Activated CD4-positive, alpha-beta T cell treated with anti-CD3 and anti-CD28 coated beads for 48 hours (primary cell): ENCODE data around the gene TMEM212.

Experiments
- DNase-seq: peaks from one replicate; pipeline ENCODE4 v3.0.0-alpha.2; 2020

Gene TMEM212

DNA sequence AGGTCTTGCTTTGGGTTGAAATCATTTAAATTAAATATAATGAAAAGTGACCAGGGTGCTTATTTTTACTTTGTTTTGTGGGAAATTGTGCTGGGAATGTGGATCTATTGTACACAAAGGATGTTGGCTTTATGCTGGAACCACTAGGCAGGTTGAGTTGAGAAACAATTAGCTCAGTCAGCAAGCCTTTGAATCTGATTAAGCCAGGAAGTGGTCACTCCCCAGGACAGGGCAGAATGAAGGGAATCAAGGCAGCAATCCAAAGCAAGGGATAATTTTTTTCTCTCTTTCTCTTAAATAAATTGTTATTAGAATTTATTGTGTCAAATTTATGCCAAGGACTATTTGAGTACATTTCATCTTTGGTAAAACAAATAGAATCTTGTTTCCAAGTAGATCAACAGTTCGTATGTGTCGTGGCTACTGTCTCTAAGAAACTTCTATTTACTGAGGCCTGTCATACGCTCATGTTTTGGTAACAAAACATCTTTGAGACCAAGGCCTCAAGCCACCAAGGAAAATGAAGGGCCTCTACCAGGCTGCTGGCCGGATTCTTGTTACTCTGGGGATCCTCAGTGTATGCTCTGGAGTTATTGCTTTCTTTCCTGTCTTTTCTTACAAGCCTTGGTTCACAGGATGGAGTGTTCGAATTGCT, at the start of gene TMEM212:
TMEM212 (plus strand) TSS at position 486 of the 655 bp plus-strand sequence; CDS start at position 521, 35 bp downstream.
- no peak for DNase-seq

DNA sequence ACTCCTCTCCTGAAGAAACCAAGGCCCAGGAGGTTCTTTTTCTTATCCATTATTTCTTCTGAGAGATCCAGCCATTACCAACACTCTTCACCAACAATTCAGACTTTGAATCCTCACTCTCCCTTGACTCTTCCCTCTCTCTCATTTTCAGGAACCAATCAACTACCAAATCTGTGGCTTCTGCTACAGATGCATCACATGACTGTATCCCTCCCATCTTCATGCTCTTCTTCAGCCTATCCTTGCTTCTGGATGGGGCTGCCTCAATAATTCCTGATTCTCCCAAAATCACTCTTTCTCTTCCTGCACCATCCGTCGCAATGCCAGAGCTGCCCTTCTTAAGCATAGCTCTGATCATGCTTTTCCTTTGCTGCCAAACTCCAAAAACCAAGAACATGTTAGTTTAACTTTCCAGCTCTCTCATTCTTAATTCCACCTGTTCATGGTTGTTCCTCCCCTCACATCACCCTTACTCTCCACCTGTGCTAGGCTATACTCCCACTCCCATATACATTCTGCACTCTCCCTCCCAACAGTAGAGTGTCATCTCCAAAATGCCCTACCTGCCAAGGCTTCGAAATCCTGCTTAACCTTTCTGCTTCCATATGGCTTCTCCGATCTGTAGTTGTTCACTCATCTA, 46.4 kb upstream of the TMEM212 start:
- DNase-seq = no peak

DNA sequence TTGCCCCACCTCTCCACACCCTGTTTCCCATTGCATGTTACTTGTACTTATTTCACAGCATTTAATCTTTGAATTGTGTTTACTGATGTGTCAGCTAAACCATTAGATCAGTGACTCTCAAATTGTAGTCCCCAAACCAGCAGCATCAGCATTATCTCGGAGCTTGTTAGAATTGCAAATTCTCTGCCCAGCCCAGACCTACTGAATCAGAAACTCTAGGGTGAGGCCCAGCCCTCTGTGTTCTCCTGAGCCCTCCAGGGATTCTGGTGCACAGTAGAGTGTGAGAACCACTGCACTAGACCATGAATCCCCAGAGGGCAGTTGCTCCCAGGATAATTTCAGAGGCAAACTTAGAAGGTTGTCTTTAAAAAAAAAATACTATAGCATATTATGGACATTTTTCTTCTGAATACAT, 45.9 kb upstream of the TMEM212 start:
- no peak for DNase-seq

DNA sequence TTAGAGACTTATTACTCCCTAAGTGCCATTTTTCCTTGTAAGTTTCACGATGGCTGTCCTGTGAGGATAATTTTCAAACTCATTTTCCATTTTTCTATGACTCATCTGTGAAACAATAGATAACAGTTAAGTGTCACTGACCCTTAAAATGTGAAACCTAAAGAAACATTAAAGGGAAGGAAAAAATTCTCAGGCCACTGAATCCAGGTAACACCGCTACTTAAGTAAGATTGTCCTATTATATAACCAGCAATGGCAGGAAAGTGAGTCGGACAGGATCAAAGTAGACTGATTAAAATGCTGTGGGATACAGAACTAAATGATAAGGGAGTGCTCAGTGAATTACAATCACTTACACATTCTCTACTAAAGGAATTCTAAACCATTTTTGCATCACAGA, 45.3 kb upstream of the TMEM212 start:
- DNase-seq = no peak

DNA sequence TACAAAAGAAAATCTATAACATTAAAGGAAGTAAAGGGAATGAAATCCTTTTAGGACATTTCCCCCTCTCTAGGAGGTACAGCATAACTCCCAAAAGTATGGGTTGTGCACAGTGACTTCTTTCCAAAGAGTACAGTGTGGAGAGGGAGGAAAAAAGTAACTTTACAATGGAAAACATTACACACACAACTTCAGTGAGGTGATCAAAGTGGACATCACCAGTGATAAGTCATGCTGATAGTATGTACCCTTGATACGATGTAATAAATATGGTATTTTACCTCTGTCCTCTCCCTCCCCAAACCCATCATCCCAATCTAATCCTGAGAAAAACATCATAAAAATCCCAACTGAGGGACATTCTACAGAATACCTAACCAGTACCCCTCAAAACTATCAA, 43.6 kb upstream of the TMEM212 start:
- DNase-seq = no peak

DNA sequence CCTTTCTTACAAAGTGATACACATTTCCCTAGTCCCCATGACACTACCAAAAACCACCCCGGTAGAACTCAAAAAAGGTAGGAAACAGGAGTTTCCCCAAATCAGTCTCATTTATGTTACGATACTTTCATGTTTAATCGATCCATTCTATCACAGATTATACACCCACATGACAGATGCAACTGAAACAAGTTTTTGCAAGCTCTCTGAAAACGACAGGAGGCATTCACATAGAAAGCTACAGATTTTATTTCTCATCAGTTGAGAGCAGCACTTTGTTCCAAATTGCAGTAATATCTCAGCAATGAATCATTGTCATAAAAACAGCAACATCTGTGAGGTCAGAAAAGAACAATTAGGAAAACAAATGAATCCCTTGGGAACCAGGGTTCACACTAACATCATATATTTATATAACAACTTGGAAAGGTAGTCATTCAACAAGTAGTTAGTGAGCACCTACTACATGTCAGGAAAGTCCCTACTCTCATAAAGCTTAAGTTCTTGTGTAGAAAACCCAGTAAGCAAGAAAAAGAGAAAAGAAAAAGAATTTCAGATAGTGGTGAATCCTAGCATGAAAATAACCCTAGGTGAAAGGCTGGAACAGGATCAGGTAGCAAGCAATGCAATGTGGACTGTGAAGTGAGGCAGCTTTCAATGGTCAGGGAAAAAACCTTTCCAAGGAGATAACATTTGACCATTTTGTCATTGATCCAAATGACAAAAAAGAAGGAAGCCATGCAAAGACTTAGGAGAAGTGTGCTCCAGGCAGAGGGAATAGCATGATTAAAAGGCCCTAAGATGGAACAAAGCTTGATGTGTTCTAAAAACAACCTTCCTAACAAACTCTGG, 41.2 kb upstream of the TMEM212 start:
- no peak for DNase-seq

DNA sequence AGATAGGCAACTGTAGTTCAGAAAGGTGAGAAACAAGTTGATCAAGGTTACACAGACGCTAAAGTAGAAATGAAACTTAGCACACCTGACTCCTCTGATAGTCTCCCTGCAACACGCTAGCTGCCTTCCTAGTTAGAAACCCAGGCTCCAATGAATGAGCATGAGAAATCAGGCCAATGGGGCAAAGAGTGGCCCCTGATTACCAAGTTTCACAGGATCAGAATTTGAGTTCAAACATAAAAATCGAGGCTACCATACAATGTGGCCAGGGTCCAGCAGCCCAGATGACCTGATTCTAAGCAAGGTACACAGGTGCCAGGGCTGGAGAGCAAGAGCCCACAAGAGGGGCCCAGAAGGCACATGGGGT, 40.6 kb upstream of the TMEM212 start:
- no peak for DNase-seq

DNA sequence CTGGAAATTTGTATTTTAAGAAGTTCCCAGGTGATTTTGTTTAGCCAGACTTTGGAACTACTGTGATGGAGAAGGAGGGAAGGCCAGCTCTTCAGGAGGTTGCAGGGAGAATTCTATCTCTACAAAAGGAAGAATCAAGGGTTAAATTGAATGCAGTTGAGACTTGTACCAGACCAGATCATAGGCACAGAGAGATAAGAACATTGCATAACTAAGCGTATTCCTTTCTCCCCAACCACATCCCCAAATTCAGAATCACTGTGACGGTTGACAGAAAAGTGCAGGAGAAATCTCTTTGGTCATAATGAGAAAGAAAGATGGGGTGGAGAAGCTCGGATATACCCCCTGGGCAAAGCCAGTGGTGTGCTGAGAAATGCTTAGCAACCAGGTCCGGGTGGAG, 40.1 kb upstream of the TMEM212 start:
- no peak for DNase-seq

DNA sequence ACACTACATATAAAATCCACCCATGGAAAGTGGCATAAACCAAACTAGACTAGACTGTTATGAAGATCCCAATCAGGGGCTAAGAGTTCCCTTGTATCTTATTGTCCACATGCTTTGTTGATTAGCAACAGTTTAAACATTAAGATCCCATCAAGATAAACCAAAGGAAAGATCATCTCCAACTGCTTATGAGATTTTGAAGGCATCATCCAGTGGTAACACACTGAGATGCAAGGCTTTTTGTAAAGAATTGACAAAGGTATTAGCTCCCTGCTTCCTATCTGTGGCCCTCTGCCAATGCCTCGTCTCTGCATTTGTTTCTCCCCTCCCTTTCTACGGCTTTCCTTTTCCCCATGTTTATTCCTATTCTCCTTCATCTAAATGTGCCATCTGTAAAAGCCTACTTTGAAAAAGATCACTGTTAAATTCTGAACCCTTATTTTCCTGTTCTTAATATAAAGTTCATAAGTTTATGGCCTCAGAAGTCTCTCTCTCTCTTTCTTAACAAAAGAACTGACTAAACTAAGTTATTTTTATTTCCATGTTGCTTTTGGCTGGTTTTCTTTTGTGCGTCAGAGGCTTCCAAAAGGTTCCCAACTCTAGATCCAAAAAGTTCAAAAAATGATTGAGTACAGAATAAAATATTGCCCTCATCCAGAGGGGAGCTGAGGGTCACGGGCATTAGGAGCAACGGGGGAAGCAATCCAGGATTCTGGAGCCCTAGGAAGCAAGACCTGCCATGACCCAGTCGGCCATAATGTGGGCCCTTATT, 38.3 kb upstream of the TMEM212 start:
- no peak for DNase-seq

DNA sequence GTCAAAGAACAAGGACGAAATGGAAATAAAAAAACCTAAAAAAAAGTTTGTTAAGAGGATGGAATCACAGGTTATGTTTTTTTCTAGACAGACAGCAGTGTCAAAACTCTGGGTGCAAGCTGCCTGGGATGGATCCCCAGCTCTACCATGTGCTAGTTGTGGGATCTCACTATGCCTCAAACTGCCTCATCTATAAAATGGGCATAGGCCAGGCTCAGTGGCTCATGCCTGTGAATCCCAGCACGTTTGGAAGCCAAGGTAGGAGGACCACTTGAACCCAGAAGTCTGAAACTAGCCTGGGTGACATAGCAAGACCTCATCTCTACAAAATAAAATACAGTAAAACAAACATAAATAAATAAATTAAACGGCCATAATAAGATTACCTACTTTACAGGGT, 37.5 kb upstream of the TMEM212 start:
- DNase-seq = no peak

DNA sequence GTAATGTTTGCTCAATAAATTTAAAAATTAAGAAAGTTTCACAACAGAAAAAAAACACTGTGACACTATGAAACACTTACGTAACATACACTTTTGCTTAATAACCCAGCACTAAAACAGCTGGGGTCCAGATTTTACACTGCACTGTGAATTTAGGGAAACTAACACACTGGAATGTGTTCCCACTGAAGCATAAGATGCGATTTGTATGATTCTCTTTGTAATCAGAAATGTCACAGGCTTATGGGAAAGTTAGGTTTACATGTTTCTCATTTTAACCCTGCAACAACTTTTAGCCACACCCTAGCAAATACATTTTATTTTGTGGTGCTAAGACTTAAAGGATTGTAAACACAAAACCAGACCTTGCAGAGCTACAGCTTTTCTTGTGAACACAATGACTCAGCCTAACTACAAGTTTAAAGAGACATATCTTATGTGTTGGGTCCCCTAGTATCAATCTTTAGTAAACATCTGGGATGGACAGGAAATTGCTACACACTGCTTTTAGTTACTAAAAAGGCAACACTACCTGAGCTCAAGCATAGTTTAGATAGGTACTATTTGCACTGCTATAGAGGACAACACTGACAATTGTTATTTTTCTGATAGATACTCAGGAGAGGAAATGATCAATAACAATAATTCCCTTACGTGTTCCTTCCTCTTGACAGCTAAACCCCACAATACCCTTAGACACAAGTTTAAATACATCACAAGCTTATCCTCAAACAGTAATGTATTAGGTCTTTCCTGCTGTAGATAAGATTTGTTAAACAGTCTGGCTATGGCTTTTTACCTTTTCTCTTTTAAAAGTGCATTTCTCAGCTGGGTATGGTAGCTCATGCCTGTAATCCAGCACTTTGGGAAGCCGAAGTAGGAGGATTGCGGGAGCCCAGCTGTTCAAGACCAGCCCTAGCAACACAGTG, 36.7 kb upstream of the TMEM212 start:
- DNase-seq = no peak

DNA sequence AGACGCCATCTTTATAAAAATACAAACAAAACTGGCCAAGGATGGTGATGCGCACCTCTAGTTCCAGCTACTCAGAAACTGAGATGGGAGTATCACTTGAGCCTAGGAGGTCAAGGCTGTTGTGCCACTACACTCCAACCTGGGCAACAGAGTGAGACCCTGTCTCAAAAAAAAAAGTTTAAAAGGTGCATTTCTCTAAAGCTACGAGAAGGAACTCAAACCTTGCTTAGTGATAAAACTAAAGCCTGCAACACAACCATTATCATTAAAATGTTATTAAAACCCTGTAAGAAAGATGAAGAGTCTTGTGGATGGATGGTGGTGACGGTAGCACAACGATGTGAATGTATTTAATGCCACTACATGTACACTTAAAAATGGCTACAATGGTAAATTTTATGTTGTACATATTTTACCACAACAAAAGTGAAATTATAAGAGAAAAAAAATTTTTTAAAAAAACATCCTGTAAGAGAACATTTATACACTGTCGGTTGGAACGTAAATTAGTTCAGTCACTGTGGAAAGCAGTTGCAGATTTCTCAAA, 35.9 kb upstream of the TMEM212 start:
- DNase-seq = no peak

DNA sequence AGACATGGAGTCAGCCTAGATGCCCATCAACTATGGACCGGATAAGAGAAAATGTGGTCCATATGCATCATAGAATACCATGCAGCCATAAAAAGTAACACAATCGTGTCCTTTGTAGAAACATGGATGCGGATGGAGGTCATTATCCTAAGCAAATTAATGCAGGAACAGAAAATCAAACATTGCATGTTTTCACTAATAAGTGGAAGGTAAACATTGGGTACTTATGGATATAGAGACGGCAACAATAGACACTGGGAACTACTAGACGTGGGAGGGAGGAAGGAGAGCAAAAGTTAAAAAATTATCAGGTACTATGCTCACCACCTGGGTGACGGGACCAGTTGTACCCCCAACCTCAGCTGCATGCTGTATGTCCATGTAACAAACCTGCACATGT, 35.3 kb upstream of the TMEM212 start:
- no peak for DNase-seq

DNA sequence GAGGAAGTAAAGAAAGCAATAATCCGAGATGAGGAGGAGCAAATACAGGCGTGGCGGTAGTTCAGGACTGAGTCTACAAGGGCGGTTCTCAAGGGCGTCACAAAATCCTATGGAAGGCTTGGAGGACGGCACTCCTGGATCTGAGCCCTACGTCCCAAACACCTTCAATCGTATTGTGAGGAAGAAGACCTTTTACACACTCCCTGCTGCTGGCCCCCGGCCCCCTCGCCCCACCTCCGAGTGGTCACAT, 33.6 kb upstream of the TMEM212 start:
- no peak for DNase-seq

DNA sequence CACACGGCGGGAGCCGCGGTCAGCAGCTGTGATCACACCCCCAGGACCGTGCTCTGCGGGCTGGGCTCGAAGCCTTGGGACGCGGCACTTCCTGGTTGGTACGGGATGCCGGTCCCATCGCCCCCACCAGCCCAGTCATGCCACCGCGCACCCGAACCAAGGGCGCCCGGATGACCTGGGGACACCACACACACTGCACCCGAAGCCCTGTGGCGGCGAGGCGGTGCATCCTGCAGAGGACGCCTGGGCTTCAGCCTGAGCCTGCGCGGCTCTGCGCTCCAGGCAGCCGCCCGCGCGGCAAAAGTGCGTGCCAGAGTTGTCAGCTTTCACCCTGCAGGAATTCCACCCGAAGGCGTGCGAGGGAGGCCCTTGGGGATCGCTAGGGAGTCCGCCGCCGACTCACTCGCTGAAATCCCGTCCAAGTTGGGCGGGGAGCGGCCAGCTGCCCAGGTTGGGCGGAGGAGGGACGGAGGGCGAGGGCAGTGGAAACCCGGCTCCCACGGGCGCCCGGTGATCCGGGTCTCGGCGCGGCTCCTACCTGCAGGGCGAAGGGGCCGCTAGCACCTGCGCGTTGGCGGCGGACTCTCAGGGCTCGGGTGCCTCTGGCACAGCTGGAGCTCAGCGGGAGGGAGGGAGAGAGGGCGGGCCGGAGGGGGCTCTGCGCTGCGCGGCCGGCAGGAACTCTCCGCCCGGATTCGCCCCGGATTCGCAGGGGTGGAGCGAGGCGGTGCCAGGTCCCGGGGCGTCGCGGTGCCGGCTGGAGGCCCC, 33.1 kb upstream of the TMEM212 start, which contains the start of gene PLD1:
PLD1 (minus strand) TSS at position 623 of the 768 bp plus-strand sequence. CDS start 72,432 bp downstream, outside the sequence.
- DNase-seq = peak; percentile 59

DNA sequence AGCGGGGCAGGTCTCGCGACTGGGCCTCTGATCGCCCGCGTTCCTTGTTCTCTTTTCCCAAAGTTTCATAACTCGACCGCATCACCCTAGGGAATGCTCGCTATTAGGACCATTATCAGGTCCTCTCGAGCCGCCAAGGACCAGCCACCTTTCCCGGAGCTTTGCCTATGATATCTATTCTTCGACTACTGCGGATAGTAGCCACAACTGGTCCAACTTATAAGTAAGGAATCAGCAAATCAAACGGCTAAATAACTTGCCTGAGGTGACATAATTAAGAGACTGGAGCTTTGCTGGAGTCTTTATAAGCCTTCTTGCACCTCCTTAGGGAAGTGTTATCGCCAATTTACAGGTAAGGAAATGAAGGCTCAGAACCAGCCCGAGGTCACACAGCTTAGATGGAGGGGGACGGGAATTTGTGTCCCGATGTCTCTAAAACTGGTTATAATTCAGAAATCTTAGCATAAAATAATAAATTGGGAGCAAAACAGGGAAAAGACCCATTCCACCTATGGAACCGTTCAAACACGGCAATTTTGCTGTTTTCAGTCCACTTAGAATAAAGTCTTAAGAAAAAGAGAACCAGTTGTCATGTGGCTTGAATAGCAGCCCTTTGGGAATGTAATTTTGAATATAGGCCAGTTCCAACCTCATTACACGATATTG, 32.4 kb upstream of the TMEM212 start:
- DNase-seq = no peak

DNA sequence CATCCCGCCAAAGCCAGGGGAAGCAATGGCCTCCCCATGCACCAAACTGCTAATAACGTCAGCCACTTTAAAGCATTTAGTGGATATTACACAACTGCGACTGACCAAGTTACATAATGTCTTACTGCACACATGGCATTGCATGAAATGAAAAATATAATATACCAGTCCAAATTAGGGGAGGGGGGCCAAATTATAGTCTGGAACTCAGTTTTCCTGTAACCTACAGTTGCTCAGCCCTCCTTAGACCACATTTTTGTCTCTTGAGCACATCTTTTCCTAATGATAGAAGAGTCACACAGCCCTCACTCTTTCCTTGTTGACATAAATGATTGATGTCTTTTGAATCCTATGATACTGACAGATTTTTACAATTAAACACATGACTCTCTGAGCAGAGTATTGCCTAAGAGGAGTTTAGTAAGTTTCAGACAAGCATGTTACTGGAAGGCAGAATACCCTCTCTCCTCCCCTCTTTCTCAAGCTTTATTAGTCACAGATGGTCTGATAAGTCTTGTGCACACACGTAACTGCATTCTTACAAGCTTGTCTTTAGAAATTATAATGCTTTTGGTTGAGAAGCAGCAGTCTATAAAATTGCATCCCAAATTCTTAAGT, 31.7 kb upstream of the TMEM212 start:
- DNase-seq = no peak

DNA sequence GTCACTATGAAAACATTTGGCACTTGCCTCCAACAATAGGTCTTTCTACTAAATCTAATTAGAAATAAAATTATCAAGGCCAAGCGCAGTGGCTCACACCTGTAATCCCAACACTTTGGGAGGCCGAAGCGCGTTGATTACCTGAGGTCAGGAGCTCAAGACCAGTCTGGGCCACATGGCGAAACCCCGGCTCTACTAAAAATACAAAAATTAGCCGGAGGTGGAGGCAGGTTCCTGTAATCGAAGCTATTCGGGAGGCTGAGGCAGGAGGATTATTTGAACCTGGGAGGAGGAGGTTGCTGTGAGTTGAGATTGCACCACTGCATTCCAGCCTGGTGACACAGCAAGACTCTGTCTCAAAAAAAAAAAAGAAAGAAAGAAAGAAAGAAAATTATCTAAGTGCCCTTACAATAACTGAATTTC, 31.2 kb upstream of the TMEM212 start:
- no peak for DNase-seq

DNA sequence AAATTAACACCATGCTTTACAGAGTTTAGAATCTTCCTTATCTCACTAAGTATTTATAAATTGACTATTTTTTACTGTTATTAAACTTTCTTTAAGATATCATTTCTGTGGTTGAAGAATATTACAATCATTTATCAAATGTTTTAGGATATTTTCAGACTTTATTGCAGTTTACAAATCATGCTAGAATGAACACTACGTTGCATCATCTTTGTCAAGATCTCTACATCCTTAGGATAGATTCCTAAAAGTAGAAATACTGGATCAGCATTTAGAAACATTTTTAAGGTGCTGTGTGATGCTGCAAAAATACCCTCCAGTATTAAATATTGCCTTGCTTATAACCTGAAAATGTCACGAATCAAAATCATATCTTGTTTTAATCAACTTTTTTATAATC, 30.3 kb upstream of the TMEM212 start:
- DNase-seq = no peak

DNA sequence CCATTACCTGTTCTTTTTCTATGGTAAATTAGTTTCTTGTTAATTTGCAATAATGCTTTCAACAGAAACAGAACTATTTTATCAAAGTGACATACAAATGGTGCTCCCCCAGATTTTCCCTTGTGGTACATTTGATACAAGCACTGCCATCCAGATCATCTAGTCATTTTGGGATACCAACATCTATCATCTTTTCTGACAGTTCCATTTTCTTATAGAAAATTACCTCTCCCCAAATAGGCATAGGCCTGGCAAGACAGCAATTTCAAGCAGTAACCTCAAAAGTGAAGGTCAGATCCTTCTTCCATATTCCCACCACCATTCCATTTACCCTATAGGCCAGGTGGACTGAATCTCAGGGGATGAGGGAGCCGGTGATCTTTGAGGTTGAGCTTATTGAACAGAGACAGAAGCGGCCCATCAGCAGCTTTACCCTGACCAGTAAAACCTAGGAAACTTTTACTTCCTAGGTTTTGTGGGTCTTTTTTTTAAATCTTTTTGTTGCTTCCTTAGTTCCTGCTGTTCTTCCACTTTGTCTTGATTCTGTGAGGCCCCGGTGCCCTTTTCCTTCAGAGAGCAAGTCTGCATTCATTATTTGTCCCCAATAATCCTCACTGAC, 29.8 kb upstream of the TMEM212 start:
- no peak for DNase-seq
